Calu3 (cell line): ENCODE results near the gene COP1. TPM values are rescaled to one million over a fixed set of nuclear protein-coding genes. Genes with fewer than 3 reads are reported as not detected.

Experiments
- BruUV-seq: library from RNA; stranded (reverse); fragments of 400-500 nt; replicated peaks from 2 replicates; lab custom pipeline; 2021; lab: Mats Ljungman, UMichigan
- CTCF ChIA-PET: fragments of 300-600 bp; sonication (Branson Sonifier 250); formaldehyde crosslinking; loops from one replicate; lab custom pipeline; 2022; ENCODE audit warnings: antibody characterized with exemption; lab: Charles Lee
- DNase-seq: peaks from one replicate; pipeline ENCODE4 v3.0.0; 2022
- H3K27ac Mint-ChIP-seq: one replicate; pipeline ENCODE4 v1.8.0; 2022; ENCODE audit warnings: mixed read lengths; ENCODE audit not compliant: unreplicated experiment
- H3K27me3 Mint-ChIP-seq: one replicate; pipeline ENCODE4 v1.8.0; 2022; ENCODE audit warnings: mixed read lengths; ENCODE audit not compliant: unreplicated experiment
- H3K36me3 Mint-ChIP-seq: one replicate; pipeline ENCODE4 v1.8.0; 2022; ENCODE audit warnings: mild to moderate bottlenecking, moderate library complexity, mixed read lengths; ENCODE audit not compliant: insufficient read depth, unreplicated experiment
- H3K4me1 Mint-ChIP-seq: one replicate; pipeline ENCODE4 v1.8.0; 2022; ENCODE audit warnings: mild to moderate bottlenecking, low read depth, mixed read lengths; ENCODE audit not compliant: unreplicated experiment
- H3K4me3 Mint-ChIP-seq: one replicate; pipeline ENCODE4 v1.8.0; 2022; ENCODE audit warnings: mild to moderate bottlenecking, low read depth, moderate library complexity, mixed read lengths; ENCODE audit not compliant: unreplicated experiment
- H3K9me3 Mint-ChIP-seq: one replicate; pipeline ENCODE4 v1.8.0; 2022; ENCODE audit warnings: low read depth, mixed read lengths; ENCODE audit not compliant: unreplicated experiment
- intact Hi-C: fragments of 100-400 bp; cut with micrococcal nuclease; formaldehyde crosslinking; loops from one replicate; pipeline ENCODE4 v1.10.0; 2022; ENCODE audit not compliant: unreplicated experiment
- total RNA-seq: library from RNA; stranded (reverse); gene quantifications from 2 replicates; pipeline ENCODE4 v1.2.3, GENCODE V29; 2022
- TF ChIP-seq, protein P1 (sequence below): fragments of 200-600 bp; IDR thresholded peaks from one replicate; pipeline ENCODE4 v1.8.0; 2022; ENCODE audit warnings: antibody characterized with exemption; ENCODE audit not compliant: unreplicated experiment

The COP1 gene
- total RNA-seq, 1 experiment from 2014 or later: 45.5 TPM

DNA sequence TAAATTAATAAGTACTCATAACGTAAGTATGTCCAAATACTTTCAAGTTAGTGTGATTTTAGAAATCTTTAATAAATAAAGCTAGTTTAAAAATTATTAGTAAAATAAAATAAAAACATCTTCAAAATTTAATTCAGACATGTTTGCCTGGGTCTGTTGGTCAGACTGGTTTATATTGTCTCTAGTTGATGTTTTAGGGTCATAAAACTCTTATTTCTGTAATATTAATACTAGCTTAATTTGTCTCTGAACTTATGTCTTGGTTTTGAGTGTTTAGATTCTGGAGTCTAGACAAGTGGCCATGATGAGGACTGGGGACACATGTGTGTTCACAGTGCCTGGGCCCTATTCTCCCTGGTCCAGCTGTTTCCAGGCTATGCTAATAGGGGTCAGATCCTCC is 279.1 kb downstream of the COP1 start:
- Mint-ChIP-seq H3K4me1 (no peaks in the 10 kb centered on the region), H3K9me3 (no peaks in the 10 kb centered on the region), H3K27me3 (no peaks in the 10 kb centered on the region), H3K36me3 (no peaks in the 10 kb centered on the region), H3K4me3 (no peak overlapping the region), H3K27ac (no peak overlapping the region)
- TF ChIP-seq, protein P1, sequence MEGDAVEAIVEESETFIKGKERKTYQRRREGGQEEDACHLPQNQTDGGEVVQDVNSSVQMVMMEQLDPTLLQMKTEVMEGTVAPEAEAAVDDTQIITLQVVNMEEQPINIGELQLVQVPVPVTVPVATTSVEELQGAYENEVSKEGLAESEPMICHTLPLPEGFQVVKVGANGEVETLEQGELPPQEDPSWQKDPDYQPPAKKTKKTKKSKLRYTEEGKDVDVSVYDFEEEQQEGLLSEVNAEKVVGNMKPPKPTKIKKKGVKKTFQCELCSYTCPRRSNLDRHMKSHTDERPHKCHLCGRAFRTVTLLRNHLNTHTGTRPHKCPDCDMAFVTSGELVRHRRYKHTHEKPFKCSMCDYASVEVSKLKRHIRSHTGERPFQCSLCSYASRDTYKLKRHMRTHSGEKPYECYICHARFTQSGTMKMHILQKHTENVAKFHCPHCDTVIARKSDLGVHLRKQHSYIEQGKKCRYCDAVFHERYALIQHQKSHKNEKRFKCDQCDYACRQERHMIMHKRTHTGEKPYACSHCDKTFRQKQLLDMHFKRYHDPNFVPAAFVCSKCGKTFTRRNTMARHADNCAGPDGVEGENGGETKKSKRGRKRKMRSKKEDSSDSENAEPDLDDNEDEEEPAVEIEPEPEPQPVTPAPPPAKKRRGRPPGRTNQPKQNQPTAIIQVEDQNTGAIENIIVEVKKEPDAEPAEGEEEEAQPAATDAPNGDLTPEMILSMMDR: no peak
- DNase-seq: no peak
- no TSS peak for BruUV-seq
- intact Hi-C loops: no loop called here
- CTCF ChIA-PET: no interaction called here

DNA sequence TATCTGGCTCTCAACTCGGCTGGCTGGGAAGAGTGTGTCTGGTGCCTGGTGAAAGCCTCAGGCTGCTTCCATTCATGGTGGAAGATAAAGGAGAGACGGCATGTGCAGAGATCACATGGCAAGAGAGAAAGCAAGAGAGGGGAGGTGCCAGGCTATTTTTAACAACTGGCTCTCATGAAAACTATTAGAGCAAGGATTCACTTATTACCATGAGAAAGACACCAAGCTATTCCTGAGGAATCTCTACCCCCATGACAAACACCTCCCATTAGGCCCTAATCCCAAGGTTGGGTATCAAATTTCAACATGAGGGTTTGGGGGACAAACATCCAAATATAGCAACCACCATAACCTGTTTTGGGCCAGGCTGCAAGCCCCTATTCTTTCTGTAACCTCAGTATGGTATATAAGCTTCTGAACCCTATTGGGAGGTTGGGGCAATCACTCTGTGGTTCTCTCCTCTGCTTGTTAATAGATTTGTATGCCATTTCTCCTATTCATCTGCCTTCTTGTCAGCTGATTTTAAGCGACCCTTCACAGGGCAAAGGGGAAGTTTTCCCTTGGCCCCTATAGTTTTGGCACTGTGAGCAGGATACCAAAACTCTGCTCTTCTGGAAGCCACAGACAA is 284.7 kb downstream of the COP1 start:
- Mint-ChIP-seq H3K27me3 (no peaks in the 10 kb centered on the region), H3K4me1 (no peaks in the 10 kb centered on the region), H3K9me3 (no peaks in the 10 kb centered on the region), H3K27ac (no peak overlapping the region), H3K4me3 (no peak overlapping the region), H3K36me3 (no peaks in the 10 kb centered on the region)
- CTCF ChIA-PET: no interaction called here
- no TSS peak for BruUV-seq
- intact Hi-C loops: no loop called here
- TF ChIP-seq, protein P1: no peak
- no peak for DNase-seq

DNA sequence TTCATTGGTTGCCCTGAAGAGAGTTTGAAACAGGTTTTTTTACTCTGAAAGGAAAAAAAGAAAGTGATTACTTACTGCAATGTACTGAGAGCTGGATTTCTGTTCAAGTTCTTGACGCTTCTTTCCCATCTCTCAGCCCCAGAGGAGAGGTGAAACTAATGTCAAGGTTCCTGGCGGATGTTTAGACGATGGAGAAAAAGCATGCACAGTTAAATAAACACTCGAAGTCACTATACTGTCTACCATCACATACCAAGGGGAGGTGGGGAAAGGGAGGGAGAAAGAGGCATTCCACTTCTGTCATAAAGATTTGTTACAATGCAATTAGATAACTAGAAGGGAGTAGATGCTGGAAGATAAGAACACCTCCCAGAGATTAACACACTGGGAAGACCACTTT is 286.7 kb downstream of the COP1 start:
- no peaks in the 10 kb centered on the region for H3K36me3 Mint-ChIP-seq
- CTCF ChIA-PET: no interaction called here
- no peaks in the 10 kb centered on the region for H3K9me3 Mint-ChIP-seq
- no peak for DNase-seq
- no TSS peak for BruUV-seq
- TF ChIP-seq, protein P1: no peak
- H3K27ac Mint-ChIP-seq: no peak overlapping the region
- intact Hi-C loops: no loop called here
- H3K4me1 Mint-ChIP-seq: no peaks in the 10 kb centered on the region
- H3K4me3 Mint-ChIP-seq: no peak overlapping the region
- no peaks in the 10 kb centered on the region for H3K27me3 Mint-ChIP-seq

DNA sequence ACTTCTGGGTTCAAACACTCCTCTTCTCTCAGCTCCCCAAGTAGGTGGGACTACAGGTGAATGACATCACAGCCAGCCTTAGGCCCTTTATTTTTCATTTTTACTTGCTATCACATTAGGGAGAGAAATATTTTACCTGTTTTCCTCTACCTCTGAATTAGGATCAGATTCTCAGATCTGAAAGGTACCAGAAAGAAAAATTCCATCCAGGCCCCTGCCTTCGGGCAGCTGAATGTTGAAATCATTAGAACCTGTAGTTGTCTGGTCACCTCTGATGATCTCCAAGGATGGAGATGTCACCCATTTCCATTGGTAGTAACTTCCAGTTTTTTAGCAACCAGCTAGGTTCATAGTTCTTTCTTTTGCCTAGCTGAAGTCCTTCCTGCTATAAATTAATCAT is 288.1 kb downstream of the COP1 start:
- H3K27ac Mint-ChIP-seq: no peak overlapping the region
- no peaks in the 10 kb centered on the region for H3K27me3 Mint-ChIP-seq
- intact Hi-C loops: no loop called here
- H3K9me3 Mint-ChIP-seq: no peaks in the 10 kb centered on the region
- no peaks in the 10 kb centered on the region for H3K36me3 Mint-ChIP-seq
- no TSS peak for BruUV-seq
- CTCF ChIA-PET: no interaction called here
- no peaks in the 10 kb centered on the region for H3K4me1 Mint-ChIP-seq
- no peak for DNase-seq
- TF ChIP-seq, protein P1: no peak
- no peak overlapping the region for H3K4me3 Mint-ChIP-seq
